Activated naive CD4-positive, alpha-beta T cell treated with anti-CD3 and anti-CD28 coated beads, Interleukin-2, amount 50 U/mL, for 16 hours (primary cell): ENCODE measurements around the gene ASRGL1.

ENCODE experiments used
- DNase-seq: peaks from one replicate; pipeline ENCODE4 v3.0.0-alpha.2; 2020

The ASRGL1 gene

DNA sequence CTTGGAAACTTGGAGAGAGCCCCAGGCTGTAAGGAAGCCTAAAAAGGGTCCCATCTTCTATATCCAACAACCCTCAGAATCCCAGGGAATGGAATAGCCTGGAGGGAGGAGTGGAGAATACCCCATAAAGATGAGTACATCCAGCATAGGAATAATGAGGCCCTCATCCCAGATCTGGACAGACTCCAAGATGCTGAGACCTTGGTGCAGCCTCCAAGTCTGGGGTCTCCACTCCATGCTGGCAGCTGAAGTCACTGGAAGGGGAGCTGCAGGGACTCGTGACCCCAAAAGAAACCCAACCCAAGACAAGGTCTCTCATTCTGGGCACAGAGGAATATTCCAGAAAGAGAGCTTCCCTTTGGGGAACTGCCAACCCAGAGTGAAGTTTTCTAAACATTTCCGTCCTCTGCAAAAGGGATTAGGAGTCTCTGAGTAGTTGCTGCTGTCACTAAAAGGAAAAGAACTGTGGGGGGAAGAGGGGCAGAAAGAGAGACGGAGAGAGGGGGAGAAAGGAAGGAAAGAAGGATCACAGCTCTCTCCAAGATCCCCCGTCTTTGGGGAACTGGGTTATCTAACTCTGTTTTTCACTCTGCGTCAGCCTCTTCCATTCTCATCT, 82.2 kb downstream of the ASRGL1 start:
- no peak for DNase-seq

DNA sequence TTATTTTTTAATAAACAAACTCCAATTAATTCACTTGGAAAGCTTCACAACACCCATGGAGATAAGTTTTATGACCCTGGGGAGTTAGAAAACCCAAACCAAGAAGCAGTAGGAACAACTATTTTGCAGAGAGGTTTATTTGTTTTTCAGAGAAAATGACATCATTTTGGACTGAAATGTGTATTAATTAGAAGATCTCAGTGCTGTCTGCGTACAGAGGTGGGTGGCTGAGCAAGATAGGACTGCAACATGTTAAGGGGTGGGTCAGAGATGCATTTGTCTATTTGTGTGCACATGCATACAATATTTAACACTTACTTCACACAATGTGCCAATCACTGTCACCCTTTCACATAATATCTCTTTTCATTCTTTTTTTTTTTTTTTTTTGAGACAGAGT, 82.7 kb downstream of the ASRGL1 start:
- DNase-seq = no peak

DNA sequence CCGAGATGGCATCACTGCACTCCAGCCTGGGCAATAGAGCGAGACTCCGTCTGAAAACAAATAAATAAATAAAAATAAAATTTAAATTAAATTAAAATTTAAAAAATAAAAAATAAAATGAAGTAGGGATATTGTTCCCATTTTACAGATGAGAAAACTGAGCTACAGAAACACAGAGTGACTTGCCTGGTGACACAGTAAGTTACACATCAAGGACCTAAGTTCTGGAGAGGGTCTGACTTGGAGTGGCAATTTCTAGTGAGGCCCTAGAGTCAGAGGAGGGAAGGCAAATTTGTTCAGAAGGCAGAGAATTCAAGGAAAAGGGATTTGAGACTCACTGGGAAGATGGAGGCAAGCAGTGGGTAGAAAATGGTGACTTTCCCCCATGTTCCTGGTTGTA, 83.6 kb downstream of the ASRGL1 start:
- no peak for DNase-seq

DNA sequence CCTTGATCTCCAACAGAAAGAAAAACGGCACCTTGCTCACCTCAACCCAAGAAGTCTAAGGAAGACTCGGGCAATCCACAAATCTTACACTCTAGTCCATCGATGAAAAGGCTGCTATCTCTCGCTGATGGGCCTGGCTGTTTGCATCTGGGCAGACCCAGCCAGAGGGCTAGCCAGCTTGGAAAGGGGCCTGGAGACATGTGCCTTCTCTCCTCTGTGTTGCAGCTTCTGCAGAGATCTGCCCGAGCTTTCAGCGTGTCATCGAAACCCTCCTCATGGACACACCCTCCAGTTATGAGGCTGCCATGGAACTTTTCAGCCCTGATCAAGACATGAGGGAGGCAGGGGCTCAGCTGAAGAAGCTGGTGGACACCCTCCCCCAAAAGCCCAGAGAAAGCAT, 84.7 kb downstream of the ASRGL1 start:
- DNase-seq = no peak

DNA sequence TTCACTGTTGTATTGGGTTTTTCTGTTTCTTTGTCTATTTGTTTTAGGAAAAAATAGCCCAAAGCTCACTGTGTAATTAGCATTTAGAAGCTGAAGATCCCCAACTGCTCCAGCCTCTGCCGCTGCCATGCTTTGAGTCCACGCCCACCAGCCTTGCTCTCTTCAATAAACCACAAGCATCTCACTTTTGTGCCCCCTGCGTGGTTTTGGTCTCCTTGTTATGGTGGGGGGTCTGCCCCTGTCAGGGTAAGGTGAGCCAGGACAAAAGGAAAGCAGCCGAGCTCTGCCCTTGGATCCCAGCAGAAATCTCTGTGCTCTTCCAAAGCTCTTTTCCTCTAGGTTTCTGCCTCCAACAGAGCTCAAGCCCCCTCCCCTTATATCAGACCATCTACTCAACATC, 85.8 kb downstream of the ASRGL1 start:
- no peak for DNase-seq

DNA sequence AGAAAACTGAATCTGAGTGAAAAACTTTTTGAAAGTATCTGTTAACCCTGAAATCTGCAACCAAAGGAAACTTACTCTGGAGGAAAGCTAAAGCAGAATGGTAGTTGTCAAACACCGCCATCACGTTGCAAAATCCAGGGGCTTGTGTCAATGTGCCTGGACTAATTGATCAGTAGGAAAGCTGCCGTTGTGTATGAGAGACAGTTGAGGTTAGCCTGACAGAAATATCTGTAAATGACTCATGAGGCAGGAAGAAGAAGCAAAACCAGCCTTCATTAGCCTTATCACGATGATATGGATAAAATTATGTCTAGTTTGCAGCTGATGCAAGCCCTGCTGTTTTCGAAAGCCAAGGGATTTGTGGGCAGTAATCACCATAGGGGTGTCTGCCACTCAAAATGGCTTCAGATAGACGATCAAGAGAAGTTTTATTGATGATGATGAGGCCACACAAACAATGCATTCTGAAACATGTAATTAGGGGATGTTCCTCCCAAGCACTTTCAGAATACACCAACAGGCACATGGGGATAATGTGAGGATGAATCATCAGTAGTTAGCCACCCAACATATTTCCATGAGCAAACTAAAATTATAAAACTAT, 90.5 kb downstream of the ASRGL1 start:
- no peak for DNase-seq

DNA sequence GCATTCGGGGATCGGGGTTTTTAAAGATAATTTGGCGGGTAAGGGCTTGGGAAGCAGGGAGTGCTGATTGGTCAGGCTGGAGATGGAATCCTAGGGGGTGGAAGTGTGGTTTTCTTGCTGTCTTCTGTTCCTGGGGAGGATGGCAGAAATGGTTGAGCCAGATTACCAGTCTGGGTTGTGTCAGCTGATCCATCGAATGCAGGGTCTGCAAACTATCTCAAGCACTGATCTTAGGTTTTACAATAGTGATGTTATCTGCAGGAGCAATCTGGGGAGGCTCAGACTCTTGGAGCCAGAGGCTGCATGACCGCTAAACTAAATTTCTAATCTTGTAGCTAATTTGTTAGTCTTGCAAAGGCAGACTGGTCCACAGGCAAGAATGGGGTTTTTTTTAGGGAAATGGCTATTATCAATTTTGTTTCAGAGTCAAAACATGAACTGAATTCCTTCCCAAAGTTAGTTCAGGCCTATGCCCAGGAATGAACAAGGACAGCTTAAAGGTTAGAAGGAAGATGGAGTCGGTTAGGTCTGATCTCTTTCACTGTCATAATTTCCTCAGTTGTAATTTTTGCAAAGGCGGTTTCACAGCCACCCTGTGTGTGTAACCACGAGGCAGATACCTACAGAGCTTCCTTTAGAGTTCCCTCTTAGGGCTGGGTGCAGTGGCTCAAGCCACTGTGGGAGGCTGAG, 91.8 kb downstream of the ASRGL1 start:
- DNase-seq = no peak

DNA sequence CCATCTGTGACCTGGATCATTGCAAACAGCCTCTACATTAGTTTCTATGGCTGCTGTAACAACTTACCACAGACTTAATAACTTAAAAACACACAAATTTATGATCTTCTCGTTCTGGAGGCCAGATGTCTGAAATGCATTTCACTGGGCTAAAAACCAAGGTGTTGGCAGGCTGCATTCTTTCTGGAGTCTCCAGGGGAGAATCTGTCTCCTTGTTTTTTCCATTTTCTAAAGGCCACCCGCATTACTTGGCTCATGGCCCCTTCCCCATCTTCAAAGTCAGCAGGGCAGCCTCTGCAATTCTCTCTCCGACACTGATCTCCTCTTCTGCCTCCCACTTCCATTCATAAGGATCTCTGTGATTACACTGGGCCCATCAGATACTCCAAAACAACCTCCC, 93.2 kb downstream of the ASRGL1 start:
- DNase-seq = no peak

DNA sequence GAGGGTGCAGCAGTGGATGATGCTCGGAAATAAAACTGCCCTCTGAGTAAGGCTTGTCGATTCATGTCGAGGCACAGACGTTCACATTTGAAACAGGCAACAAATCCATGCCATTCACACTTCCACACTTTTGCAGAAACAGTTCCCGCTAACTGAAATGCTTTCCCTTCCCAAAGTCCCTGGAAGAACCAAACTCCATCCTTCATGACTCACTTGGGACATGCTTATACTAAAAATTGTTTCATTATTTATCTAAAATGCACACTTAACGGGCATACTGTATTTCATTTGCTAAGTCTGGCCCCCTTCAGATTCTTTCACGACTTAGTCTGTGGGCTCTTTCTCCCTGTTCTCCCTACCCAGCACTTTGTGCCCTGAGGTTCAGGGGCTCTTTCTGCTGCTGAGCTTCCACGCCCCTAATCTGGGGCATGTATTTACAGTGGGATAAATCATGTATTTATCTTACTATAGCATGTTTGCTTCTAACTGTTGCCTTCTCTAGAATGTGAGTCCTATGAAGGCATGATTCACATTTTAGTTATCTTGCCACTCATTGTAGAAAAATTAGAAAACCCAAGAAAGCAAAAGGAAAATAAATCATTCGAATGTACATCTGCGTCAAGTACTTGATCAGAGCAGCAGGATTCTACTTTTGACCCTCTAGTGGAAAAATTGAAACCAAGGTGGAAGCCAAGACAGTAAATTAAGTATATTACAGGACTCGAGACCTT, 94.1 kb downstream of the ASRGL1 start:
- DNase-seq = no peak

DNA sequence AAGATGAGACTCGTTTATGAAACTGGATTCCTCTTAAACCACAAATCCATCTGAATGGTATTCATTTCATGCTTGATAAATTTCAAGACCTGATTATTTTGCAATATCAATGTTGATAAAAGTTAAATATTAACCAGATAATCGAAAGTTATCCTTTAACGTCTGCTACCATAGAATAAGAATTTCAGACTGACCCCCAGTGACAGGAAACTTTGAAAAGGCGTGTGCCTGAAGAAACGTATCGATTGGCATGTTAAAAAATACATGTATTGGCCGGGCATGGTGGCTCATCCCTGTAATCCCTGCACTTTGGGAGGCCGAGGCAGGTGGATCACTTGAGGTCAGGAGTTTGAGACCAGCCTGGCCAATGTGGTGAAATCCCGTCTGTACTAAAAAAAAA, 95.4 kb downstream of the ASRGL1 start:
- no peak for DNase-seq

DNA sequence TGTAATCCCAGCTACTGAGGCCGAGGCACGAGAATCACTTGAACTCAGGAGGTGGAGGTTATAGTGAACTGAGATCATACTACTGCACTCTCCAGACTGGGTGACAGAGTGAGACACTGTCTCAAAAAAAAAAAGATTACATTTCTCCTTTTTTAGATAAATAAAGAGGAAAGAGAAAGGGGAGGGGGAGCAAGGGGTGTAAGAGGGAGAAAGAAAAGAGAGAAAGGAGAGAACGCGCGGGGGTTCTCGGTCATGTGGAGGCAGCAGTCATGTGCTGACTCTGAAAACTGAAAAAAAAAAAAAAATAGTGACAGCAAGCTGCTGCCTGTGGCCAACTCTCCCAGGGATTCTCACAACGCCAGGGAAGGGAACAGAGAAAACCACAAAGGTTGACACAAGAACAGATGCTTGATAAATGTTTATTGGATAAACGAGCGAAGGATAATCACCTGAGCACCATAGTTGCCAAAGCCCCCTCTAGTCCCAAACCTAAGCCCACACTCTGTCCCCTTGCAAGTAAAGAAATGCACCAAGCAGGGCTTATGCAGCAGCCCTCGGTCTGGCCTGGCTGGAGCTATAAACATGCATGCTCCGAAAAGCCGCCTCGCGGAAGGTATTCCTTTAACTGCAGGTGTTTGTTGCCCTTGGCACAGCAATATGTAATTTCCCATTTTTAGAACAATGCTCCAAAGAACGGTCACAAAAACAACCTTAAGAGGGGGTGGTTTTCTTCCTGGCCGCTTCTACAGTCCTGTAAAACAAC, 96.1 kb downstream of the ASRGL1 start:
- no peak for DNase-seq

DNA sequence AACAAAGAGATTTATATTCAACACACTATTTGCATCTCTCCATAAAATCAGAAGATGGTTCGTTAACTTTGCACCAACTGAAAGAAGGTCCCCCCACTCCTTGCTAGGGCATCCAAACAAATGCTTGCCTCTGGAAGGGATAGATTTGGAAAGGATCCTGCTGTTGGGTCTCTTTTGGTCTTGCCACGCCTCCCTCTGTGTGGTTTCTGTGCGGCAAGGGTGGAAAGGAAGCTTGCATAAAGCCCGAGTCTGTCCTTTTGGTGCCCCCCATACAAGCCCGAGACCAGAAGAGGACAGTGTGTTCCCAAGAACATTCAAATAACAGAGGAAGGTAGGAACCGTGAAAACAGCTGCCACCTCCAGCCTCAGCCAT, 96.6 kb downstream of the ASRGL1 start:
- DNase-seq = no peak

DNA sequence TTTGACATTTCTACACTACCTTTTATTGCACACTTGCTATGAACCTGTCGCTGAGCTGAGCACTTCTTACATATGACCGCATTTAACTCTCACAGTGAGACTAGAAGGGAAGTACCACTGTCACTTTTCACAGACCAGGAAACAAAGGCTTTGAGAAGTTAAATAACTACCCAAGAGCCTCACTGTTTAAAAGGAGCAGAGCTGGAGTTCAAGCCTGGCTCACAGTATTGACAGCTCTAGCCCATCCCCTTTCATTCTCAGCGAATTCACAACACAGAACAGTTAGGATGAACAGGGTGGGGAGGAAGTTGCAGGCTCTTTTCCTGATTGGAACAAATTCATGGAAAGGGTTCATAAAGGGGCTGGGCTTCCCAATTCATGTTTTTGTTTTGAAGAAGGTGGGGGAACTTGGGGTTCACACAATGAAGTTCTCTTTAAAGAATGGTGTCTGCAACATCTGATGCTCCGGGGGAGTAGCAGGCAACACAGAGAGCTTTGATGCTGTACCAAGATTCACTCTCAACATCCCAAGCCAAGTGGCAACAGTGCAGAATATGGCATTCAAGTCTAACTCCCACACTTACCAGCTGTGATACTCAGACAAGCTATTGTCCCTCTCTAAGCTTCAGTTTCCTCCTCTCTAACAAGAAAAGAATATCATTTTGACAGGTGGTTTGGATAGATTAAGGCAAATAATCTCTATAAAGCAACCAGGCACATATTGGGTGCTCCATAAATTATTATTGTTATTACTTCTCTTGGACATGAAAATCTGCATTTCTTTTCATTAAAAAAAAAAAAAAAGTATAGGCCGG, 98.8 kb downstream of the ASRGL1 start:
- no peak for DNase-seq

DNA sequence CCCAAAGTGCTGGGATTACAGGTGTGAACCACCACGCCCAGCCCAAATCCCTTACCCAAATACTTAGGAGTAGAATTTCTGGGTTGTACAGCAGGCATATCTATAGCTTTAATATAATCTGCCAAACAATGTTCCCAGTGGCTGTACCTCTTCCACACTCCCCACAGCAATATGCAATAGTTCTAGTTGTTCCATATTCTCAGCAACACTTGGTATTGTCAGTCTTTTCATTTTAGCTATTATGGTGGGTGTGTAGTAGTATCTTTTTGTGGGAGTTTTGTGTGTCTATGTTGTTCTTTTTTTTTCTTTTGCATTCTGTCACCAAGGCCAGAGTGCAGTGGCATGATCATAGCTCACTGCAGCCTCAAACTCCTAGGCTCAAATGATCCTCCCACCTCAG, 100.4 kb downstream of the ASRGL1 start:
- no peak for DNase-seq

DNA sequence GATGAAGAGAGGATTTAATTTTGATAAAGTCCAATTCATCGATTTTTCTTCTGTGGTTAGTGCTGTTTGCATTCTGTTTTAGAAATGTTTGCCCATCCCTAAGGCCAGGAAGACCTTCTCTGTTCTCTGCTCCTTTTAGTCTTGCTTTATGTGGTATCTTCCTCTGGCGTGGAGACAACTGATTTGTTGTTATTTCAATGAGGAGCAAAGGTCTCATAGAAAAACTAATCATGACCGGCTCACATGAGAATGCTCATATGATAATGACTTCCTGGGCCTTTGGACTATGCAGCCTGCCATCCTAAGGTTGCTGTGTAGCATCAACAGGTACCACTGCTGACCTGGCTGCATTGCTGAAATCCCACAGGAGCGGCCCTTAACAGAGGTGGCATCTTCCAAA, 101.4 kb downstream of the ASRGL1 start:
- DNase-seq = no peak

DNA sequence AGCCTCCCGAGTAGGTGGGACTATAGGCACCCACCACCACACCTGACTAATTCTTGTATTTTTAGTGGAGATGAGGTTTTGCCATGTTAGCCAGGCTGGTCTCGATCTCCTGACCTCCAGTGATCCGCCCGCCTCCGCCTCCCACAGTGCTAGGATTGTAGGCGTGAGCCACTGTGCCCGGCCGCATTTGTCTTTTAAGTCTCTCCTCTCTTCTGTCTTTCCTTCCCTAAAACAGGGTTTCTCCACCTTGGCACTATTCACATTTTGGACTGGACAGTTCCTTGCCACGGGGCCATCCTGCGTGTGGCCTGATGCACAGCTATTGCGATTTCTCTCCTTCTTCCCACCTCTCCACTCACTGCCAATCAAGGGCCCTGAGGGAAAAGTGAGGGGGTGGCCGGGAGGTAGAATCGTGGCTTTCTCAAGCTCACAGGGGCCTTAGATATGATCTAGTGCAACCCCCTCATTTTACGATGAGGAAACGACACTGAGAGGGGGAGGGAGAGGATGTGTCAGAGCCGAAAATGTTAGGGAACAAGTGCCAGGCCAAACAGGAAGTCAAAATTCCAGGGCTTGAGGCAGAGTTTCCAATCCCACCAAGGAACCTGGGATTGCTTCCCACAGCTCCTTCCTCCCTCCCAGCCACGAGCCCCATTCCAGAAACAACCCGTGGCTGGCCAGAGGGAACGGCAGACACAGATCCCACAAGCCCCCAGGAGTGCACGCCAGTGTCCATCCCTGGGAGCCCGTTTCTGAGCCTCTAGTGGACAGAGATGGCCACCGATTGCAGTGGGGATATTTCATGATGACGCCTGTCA, 102.7 kb downstream of the ASRGL1 start:
- no peak for DNase-seq
